H9 (cell line): ENCODE results near the gene RSAD2. TPM values are rescaled to one million over a fixed set of nuclear protein-coding genes. Genes with fewer than 3 reads are reported as not detected.

Source experiments
- DNase-seq: peaks from one replicate; pipeline ENCODE4 v3.0.0-alpha.2; 2017
- H2AFZ ChIP-seq: one replicate; pipeline ENCODE4 v1.6.1; 2013; ENCODE audit warnings: mild to moderate bottlenecking, low read length, control low read depth, moderate library complexity
- H2AK5ac ChIP-seq: 2 replicates; pipeline ENCODE4 v1.6.1; 2013; ENCODE audit warnings: low read length, control low read depth, mixed read lengths; ENCODE audit not compliant: insufficient read length
- H2BK120ac ChIP-seq: one replicate; pipeline ENCODE4 v1.6.1; 2013; ENCODE audit warnings: low read depth, mild to moderate bottlenecking, low read length, control low read depth, inconsistent platforms; ENCODE audit not compliant: poor library complexity, severe bottlenecking
- H2BK12ac ChIP-seq: 2 replicates; pipeline ENCODE4 v1.6.1; 2013; ENCODE audit warnings: low read length, control low read depth, mixed read lengths, low read depth; ENCODE audit not compliant: insufficient read length
- H2BK15ac ChIP-seq: 2 replicates; pipeline ENCODE4 v1.6.1; 2013; ENCODE audit warnings: low read depth, low read length, control low read depth
- H2BK20ac ChIP-seq: one replicate; pipeline ENCODE4 v1.6.1; 2013; ENCODE audit warnings: low read depth, mild to moderate bottlenecking, low read length, control low read depth, inconsistent platforms; ENCODE audit not compliant: poor library complexity, severe bottlenecking
- H2BK5ac ChIP-seq: 2 replicates; pipeline ENCODE4 v1.6.1; 2013; ENCODE audit warnings: low read length, control low read depth, mixed read lengths; ENCODE audit not compliant: insufficient read length
- H3K14ac ChIP-seq: 2 replicates; pipeline ENCODE4 v1.6.1; 2013; ENCODE audit warnings: low read length, control low read depth; ENCODE audit not compliant: insufficient read depth
- H3K18ac ChIP-seq: 2 replicates; pipeline ENCODE4 v1.6.1; 2013; ENCODE audit warnings: low read depth, mild to moderate bottlenecking, mixed read lengths, low read length, control low read depth; ENCODE audit not compliant: insufficient read length
- H3K23ac ChIP-seq: 2 replicates; pipeline ENCODE4 v1.6.1; 2013; ENCODE audit warnings: low read length, control low read depth, mixed read lengths, low read depth; ENCODE audit not compliant: insufficient read length
- H3K23me2 ChIP-seq: 2 replicates; pipeline ENCODE4 v1.6.1; 2013; ENCODE audit warnings: low read depth, mild to moderate bottlenecking, mixed read lengths, low read length, control low read depth; ENCODE audit not compliant: insufficient read length, poor library complexity, severe bottlenecking
- H3K27ac ChIP-seq: 2 replicates; pipeline ENCODE4 v1.5.1; 2013; ENCODE audit warnings: low read length, control low read depth, mixed read lengths, low read depth; ENCODE audit not compliant: insufficient read length
- H3K27me3 ChIP-seq: 2 replicates; pipeline ENCODE4 v1.6.1; 2013; ENCODE audit warnings: low read length, control low read depth, inconsistent platforms; ENCODE audit not compliant: insufficient read depth
- H3K4ac ChIP-seq: 2 replicates; pipeline ENCODE4 v1.6.1; 2013; ENCODE audit warnings: low read depth, mild to moderate bottlenecking, control low read depth, inconsistent platforms, low read length, moderate library complexity
- H3K4me1 ChIP-seq: 2 replicates; pipeline ENCODE4 v1.6.1; 2013; ENCODE audit warnings: low read length, control low read depth, inconsistent platforms; ENCODE audit not compliant: insufficient read depth
- H3K4me2 ChIP-seq: 2 replicates; pipeline ENCODE4 v1.6.1; 2013; ENCODE audit warnings: low read length, control low read depth, mixed read lengths; ENCODE audit not compliant: insufficient read length, insufficient read depth
- H3K56ac ChIP-seq: 2 replicates; pipeline ENCODE4 v1.6.1; 2013; ENCODE audit warnings: low read depth, mild to moderate bottlenecking, mixed read lengths, low read length, control low read depth; ENCODE audit not compliant: insufficient read length
- H3K79me1 ChIP-seq: 2 replicates; pipeline ENCODE4 v1.6.1; 2013; ENCODE audit warnings: low read depth, mild to moderate bottlenecking, moderate library complexity, low read length, control low read depth, inconsistent platforms; ENCODE audit not compliant: insufficient read depth, poor library complexity, severe bottlenecking
- H3K79me2 ChIP-seq: 2 replicates; pipeline ENCODE4 v1.6.1; 2013; ENCODE audit warnings: low read length, control low read depth, inconsistent platforms; ENCODE audit not compliant: insufficient read depth
- H3K9ac ChIP-seq: 2 replicates; pipeline ENCODE4 v1.6.1; 2013; ENCODE audit warnings: low read length, control low read depth, mixed read lengths; ENCODE audit not compliant: insufficient read length; ENCODE audit errors: extremely low read depth
- H3K9me3 ChIP-seq: one replicate; pipeline ENCODE4 v1.6.1; 2013; ENCODE audit warnings: low read depth, low read length, inconsistent platforms; ENCODE audit not compliant: control insufficient read depth
- H3T11ph ChIP-seq: one replicate; pipeline ENCODE4 v1.6.1; 2013; ENCODE audit warnings: mild to moderate bottlenecking, low read length, control low read depth, inconsistent platforms
- H4K20me1 ChIP-seq: one replicate; pipeline ENCODE4 v1.6.1; 2013; ENCODE audit not compliant: control insufficient read depth, insufficient read length, insufficient read depth
- H4K5ac ChIP-seq: 2 replicates; pipeline ENCODE4 v1.6.1; 2013; ENCODE audit warnings: low read depth, mild to moderate bottlenecking, mixed read lengths, low read length, control low read depth; ENCODE audit not compliant: insufficient read length
- H4K8ac ChIP-seq: replicated peaks from 2 replicates; pipeline ENCODE4 v1.6.1; 2013; ENCODE audit warnings: low read length, control low read depth, mixed read lengths, low read depth; ENCODE audit not compliant: insufficient read length
- H4K91ac ChIP-seq: 2 replicates; pipeline ENCODE4 v1.6.1; 2013; ENCODE audit warnings: low read depth, mild to moderate bottlenecking, moderate library complexity, mixed read lengths, low read length, control low read depth; ENCODE audit not compliant: insufficient read length
- H3K27ac Mint-ChIP-seq, 3 experiments: 2 replicates in 2 of 3; 3 replicates in 1 of 3; pipeline ENCODE4 v1.8.0; 2020 to 2021; ENCODE audit warnings: mixed read lengths in 3 of 3, mild to moderate bottlenecking in 1 of 3, moderate library complexity in 1 of 3
- H3K27me3 Mint-ChIP-seq: 2 replicates; pipeline ENCODE4 v1.8.0; 2021; ENCODE audit warnings: low read depth, mild to moderate bottlenecking, moderate library complexity, mixed read lengths
- H3K36me3 Mint-ChIP-seq, 3 experiments: 2 replicates in 2 of 3; 3 replicates in 1 of 3; pipeline ENCODE4 v1.8.0; 2020 to 2021; ENCODE audit warnings: low read depth in 3 of 3, mixed read lengths in 3 of 3; ENCODE audit not compliant: insufficient read depth in 1 of 3
- H3K4me1 Mint-ChIP-seq, 2 experiments: 2 replicates each; pipeline ENCODE4 v1.8.0; 2020; ENCODE audit warnings: mixed read lengths in 2 of 2
- H3K4me3 Mint-ChIP-seq, 2 experiments: 2 replicates in 1 of 2; 3 replicates in 1 of 2; pipeline ENCODE4 v1.8.0; 2020 to 2021; ENCODE audit warnings: mild to moderate bottlenecking in 2 of 2, mixed read lengths in 2 of 2, moderate library complexity in 1 of 2
- H3K9me3 Mint-ChIP-seq, 2 experiments: 2 replicates in 1 of 2; 3 replicates in 1 of 2; pipeline ENCODE4 v1.8.0; 2020; ENCODE audit warnings: mild to moderate bottlenecking in 2 of 2, mixed read lengths in 2 of 2, moderate library complexity in 1 of 2
- WGBS: extraction: QIAGEN DNeasy Blood & Tissue Kit; methylation state at CpG from one replicate; pipeline ENCODE4 v1.1.7; 2013; ENCODE audit warnings: missing lambda C conversion rate, low lambda C conversion rate, mixed read lengths; ENCODE audit not compliant: insufficient read length; ENCODE audit errors: extremely low coverage; 5-methylcytosine and 5-hydroxymethylcytosine counted together
- total RNA-seq: library from RNA; stranded (reverse); gene quantifications from 2 replicates; pipeline ENCODE4 v1.2.1, GENCODE V29; 2021
- TF ChIP-seq, protein P1 (sequence below): fragments of 200-600 bp; sonication (generic); conservative IDR thresholded peaks from 3 replicates; pipeline ENCODE4 v1.8.0; 2021; ENCODE audit warnings: antibody characterized with exemption, mild to moderate bottlenecking

Gene RSAD2
- total RNA-seq, 1 experiment from 2014 or later: not detected

DNA sequence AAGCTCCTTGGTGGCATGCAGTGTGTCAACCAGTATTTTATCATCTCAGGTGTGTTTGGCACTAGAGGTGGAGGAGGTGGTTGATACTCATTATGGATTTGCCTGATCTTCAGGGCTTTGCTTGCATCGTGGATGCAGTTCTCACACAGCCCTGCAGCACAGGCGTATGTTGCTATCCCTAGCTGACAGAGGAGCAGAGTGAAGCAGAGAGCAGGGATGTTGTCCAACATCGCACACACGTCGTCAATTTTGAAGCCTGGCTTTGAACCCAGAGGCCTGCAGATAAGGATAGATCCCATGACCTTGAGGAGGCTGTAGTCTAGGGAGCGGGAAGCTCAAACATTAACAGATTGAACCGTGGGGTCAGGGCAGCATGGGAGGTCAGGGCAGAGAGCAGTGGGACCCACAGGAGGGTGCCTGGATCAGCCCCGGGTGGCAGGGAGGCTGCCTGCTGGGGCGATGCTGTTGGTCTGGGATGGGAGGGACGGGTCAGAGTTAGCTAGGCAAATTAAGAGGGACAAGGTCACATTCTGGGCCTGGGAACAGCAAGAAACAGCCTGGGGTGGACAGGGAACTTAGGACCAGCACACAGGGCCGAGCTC lies 43.8 kb downstream of the RSAD2 start:
- no peak overlapping the region for H2BK5ac ChIP-seq
- peak overlapping the region in 1 of 3 experiments; percentile 67; a peak in 3 of 7 replicates for H3K27ac Mint-ChIP-seq
- H3K27me3 ChIP-seq: no peaks in the 10 kb centered on the region
- H2BK120ac ChIP-seq: no peak overlapping the region
- H3K23ac ChIP-seq: no peak overlapping the region
- H2AK5ac ChIP-seq: no peak overlapping the region
- TF ChIP-seq, protein P1, sequence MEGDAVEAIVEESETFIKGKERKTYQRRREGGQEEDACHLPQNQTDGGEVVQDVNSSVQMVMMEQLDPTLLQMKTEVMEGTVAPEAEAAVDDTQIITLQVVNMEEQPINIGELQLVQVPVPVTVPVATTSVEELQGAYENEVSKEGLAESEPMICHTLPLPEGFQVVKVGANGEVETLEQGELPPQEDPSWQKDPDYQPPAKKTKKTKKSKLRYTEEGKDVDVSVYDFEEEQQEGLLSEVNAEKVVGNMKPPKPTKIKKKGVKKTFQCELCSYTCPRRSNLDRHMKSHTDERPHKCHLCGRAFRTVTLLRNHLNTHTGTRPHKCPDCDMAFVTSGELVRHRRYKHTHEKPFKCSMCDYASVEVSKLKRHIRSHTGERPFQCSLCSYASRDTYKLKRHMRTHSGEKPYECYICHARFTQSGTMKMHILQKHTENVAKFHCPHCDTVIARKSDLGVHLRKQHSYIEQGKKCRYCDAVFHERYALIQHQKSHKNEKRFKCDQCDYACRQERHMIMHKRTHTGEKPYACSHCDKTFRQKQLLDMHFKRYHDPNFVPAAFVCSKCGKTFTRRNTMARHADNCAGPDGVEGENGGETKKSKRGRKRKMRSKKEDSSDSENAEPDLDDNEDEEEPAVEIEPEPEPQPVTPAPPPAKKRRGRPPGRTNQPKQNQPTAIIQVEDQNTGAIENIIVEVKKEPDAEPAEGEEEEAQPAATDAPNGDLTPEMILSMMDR: no peak
- H3K14ac ChIP-seq: no peak overlapping the region
- no peaks in the 10 kb centered on the region for H3K4me1 ChIP-seq
- H3T11ph ChIP-seq: no peak overlapping the region
- no peak overlapping the region for H3K4ac ChIP-seq
- H3K56ac ChIP-seq: no peak overlapping the region
- H4K8ac ChIP-seq: no peak overlapping the region
- H3K9ac ChIP-seq: no peak overlapping the region
- no CpG with 5 or more reads among the region's 11 CpGs for WGBS
- no peaks in the 10 kb centered on the region for H3K79me2 ChIP-seq
- no peak overlapping the region for H2BK20ac ChIP-seq
- no peak overlapping the region for H4K91ac ChIP-seq
- H2BK12ac ChIP-seq: no peak overlapping the region
- no peak for DNase-seq
- no peaks in the 10 kb centered on the region for H4K20me1 ChIP-seq
- H4K5ac ChIP-seq: no peak overlapping the region
- H2BK15ac ChIP-seq: no peak overlapping the region
- no peak overlapping the region for H3K27ac ChIP-seq
- H3K23me2 ChIP-seq: peaks cover 10% of the 10 kb centered on the region
- no peaks in the 10 kb centered on the region for H3K9me3 ChIP-seq
- no peaks in the 10 kb centered on the region for H3K9me3 Mint-ChIP-seq
- H3K4me3 Mint-ChIP-seq: no peak overlapping the region
- H3K36me3 Mint-ChIP-seq: peaks cover 0 to 6% (median 3%) of the 10 kb centered on the region in 3 experiments; a peak in 5 of 7 replicates
- no peak overlapping the region for H3K18ac ChIP-seq
- H3K4me1 Mint-ChIP-seq: peaks cover 15 to 26% of the 10 kb centered on the region in 2 experiments
- H3K27me3 Mint-ChIP-seq: peaks cover 15% of the 10 kb centered on the region
- H3K79me1 ChIP-seq: no peaks in the 10 kb centered on the region
- no peak overlapping the region for H2AFZ ChIP-seq
- no peak overlapping the region for H3K4me2 ChIP-seq
